GM06990 (cell line): ENCODE data around the gene KCTD18.

Experiments
- DNase-seq: peaks from one replicate; pipeline ENCODE4 v3.0.0-alpha.2; 2011; ENCODE audit not compliant: insufficient read length; ENCODE audit errors: extremely low read depth
- H3K27me3 ChIP-seq: replicated peaks from 2 replicates; pipeline ENCODE4 v1.6.0; 2011; ENCODE audit warnings: low read length; ENCODE audit not compliant: control insufficient read depth, insufficient read depth
- H3K36me3 ChIP-seq: 2 replicates; pipeline ENCODE4 v1.5.1; 2011; ENCODE audit warnings: low read length; ENCODE audit not compliant: control insufficient read depth, insufficient read depth
- H3K4me3 ChIP-seq: replicated peaks from 2 replicates; pipeline ENCODE4 v1.5.1; 2011; ENCODE audit warnings: low read depth, mild to moderate bottlenecking, control low read depth, low read length
- CTCF ChIP-seq: IDR thresholded peaks from 2 replicates; pipeline ENCODE4 v1.5.1; 2011; ENCODE audit warnings: low read length, control low read depth, mild to moderate bottlenecking, inconsistent platforms; ENCODE audit not compliant: insufficient read depth, poor library complexity, severe bottlenecking

KCTD18 gene

GRCh38 chr2:200454927-200455801 is 54.7 kb downstream of the KCTD18 start:
- no peak for TF ChIP-seq CTCF
- peak; percentile 42 for DNase-seq
- Histone ChIP-seq H3K27me3 (no peaks in the 10 kb centered on the region), H3K36me3 (no peaks in the 10 kb centered on the region), H3K4me3 (no peak overlapping the region)

DNA sequence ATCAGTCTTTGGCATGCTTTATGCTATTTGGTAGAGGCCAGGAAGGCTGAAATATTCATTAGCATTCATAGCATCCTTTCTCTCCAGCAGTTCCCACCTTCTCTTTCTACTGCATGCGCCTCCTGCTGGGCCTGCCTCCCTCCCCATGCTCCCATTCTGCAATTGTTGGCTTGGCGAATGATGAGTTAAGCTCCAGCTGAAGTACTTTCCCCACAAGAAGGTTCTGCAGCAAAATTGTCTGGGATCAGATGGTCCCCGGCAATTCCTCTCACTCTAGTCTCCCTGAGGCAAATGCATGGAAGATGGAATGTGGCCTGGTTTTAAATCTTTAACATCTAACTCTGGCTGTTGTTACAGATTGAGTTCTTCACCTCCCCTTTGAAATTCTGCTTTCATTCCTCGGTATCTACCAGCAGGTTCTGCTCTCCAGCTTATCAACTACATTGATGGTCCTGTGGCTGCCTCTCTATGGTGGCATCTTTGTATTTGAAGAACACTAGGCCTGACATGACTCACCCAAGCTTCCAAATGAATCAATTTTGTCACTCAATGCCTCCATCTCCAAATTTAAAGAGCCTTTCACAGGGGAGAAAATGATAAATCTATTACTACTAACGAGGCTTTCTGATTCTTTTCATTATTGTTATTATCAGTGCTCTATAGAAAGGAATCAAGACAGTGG is 55.9 kb downstream of the KCTD18 start:
- TF ChIP-seq CTCF: peak; percentile 10
- DNase-seq: no peak
- Histone ChIP-seq H3K27me3 (no peaks in the 10 kb centered on the region), H3K36me3 (no peaks in the 10 kb centered on the region), H3K4me3 (no peak overlapping the region)

DNA sequence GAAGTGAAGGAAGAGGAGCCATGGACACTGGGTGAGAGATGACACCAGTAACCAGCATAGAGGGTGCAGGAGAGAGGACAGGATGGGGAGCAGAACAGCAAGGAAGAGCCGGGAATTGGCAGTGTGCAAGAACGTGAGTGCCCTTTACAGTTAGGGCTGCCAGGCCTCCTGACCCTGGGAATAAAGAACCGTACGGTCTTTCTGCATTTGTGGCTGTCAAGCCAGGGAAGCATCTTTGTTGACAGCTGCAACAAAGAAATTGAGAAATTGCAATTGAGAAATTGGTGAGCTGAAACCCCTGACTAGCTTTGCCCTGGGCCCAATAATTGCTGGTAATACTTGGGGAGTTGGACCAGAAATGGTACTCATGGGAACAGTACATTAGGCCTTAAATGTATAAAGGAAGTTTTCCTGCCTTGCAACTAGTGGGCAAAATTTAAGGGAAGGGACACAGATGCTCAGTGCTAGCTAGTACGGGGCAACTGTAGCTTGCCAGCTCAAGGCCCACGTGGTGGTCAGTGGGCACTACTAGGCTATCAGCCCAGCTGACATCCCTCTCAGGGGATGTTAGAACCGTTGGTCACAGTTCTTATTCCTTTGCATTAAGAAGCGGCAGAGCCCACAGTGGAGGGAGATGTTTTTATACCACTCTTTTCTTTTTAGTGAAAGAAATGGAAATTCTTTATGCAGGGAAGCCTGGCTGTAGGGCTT is 56.6 kb downstream of the KCTD18 start:
- no peak for DNase-seq
- no peaks in the 10 kb centered on the region for H3K36me3 ChIP-seq

GRCh38 chr2:200452377-200452776 is 57.5 kb downstream of the KCTD18 start:
- H3K36me3 ChIP-seq: no peaks in the 10 kb centered on the region
- no peak for TF ChIP-seq CTCF
- no peak for DNase-seq
- no peaks in the 10 kb centered on the region for H3K27me3 ChIP-seq
- no peak overlapping the region for H3K4me3 ChIP-seq

More for the DNA sequence above, 56.6 kb downstream of the KCTD18 start:
- Histone ChIP-seq H3K4me3 (no peak overlapping the region), H3K27me3 (no peaks in the 10 kb centered on the region)
- no peak for TF ChIP-seq CTCF

DNA sequence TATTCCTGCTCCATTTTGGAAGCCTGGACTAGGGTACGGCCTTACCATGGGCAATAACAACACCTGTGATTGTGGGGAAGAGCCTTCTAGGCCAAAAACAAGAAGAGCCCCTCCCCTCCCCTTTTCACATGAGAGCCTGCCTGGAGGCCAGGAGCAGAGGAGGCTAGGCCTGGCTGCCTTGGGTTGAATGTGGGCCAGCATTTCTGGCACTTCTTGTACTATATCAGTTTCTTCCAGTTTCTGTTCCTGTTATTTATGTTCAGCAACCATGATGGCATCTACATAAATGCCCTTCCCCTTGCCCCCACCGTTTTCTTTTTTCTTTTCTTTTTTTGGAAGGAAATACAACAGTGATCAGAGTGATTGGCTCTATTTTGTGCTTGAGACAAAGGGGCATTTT is 58.4 kb downstream of the KCTD18 start:
- no peaks in the 10 kb centered on the region for H3K27me3 ChIP-seq
- DNase-seq: peak; percentile 9
- H3K4me3 ChIP-seq: no peak overlapping the region
- no peak for TF ChIP-seq CTCF
- H3K36me3 ChIP-seq: no peaks in the 10 kb centered on the region
